PC-3 (cell line): Measurements from ENCODE around the gene PDE6G.
A peak's percentile ranks its signal among the peaks of the same experiment; 100 is the strongest.

ENCODE experiments used
- EZH2 ChIP-seq: fragments of 300-600 bp; sonication (generic); IDR thresholded peaks from one replicate; pipeline ENCODE4 v1.6.1; 2017; ENCODE audit warnings: antibody characterized with exemption, mild to moderate bottlenecking, low read length; ENCODE audit not compliant: unreplicated experiment
- TF ChIP-seq, protein P1 (sequence below): fragments of 300-600 bp; sonication (generic); conservative IDR thresholded peaks from 2 replicates; pipeline ENCODE4 v1.5.1; 2017; ENCODE audit warnings: antibody characterized with exemption, low read depth, mild to moderate bottlenecking, low read length

DNA sequence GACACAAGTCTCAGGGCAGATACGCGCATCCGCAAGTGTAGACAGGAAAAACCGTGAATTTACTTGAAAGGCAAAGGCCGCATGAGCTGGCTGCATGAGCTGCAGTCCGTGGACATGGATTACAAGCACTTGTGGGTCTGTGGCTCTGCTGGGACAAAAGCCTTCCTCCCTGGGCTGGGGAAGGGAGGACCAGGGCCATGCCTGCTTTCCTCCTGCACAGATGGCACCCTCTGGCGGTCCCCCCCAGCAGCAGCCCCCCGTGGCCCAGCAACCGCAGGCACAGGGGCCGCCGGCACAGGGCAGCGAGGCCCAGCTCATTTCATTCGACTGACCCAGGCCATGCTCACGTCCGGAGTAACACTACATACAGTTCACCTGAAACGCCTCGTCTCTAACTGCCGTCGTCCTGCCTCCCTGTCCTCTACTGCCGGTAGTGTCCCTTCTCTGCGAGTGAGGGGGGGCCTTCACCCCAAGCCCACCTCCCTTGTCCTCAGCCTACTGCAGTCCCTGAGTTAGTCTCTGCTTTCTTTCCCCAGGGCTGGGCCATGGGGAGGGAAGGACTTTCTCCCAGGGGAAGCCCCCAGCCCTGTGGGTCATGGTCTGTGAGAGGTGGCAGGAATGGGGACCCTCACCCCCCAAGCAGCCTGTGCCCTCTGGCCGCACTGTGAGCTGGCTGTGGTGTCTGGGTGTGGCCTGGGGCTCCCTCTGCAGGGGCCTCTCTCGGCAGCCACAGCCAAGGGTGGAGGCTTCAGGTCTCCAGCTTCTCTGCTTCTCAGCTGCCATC is 45.1 kb upstream of the PDE6G start:
- TF ChIP-seq, protein P1, sequence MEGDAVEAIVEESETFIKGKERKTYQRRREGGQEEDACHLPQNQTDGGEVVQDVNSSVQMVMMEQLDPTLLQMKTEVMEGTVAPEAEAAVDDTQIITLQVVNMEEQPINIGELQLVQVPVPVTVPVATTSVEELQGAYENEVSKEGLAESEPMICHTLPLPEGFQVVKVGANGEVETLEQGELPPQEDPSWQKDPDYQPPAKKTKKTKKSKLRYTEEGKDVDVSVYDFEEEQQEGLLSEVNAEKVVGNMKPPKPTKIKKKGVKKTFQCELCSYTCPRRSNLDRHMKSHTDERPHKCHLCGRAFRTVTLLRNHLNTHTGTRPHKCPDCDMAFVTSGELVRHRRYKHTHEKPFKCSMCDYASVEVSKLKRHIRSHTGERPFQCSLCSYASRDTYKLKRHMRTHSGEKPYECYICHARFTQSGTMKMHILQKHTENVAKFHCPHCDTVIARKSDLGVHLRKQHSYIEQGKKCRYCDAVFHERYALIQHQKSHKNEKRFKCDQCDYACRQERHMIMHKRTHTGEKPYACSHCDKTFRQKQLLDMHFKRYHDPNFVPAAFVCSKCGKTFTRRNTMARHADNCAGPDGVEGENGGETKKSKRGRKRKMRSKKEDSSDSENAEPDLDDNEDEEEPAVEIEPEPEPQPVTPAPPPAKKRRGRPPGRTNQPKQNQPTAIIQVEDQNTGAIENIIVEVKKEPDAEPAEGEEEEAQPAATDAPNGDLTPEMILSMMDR, result 0 out of 2 replicates have a peak, but pooled peaks have one; percentile 23
- TF ChIP-seq EZH2, result no peak
